Astrocyte (in vitro differentiated cells and primary cell): ENCODE results near the gene PFKFB1. TPM values are rescaled to one million over a fixed set of nuclear protein-coding genes. Genes with fewer than 3 reads are reported as not detected.
A peak's percentile ranks its signal among the peaks of the same experiment; 100 is the strongest.

Experiments
- DNase-seq: peaks from one replicate; pipeline ENCODE4 v3.0.0-alpha.2; 2010; ENCODE audit warnings: low read depth
- FAIRE-seq: peaks from 2 replicates; lab custom pipeline; 2011; peaks lifted over from hg19 to GRCh38; lab: Jason Lieb, UNC
- H2AFZ ChIP-seq: 2 replicates; pipeline ENCODE4 v1.6.0; 2012; ENCODE audit warnings: low read depth, low read length, inconsistent platforms
- H3K27ac ChIP-seq: 2 replicates; pipeline ENCODE4 v1.5.1; 2011; ENCODE audit warnings: low read depth, low read length, inconsistent platforms
- H3K27me3 ChIP-seq: 2 replicates; pipeline ENCODE4 v1.6.0; 2011; ENCODE audit warnings: low read length, inconsistent platforms; ENCODE audit not compliant: insufficient read depth
- H3K36me3 ChIP-seq: 2 replicates; pipeline ENCODE4 v1.5.1; 2011; ENCODE audit warnings: low read length, inconsistent platforms; ENCODE audit not compliant: insufficient read depth
- H3K4me1 ChIP-seq: 2 replicates; pipeline ENCODE4 v1.5.1; 2011; ENCODE audit warnings: low read length, inconsistent platforms; ENCODE audit not compliant: insufficient read depth
- H3K4me2 ChIP-seq: 2 replicates; pipeline ENCODE4 v1.6.0; 2012; ENCODE audit warnings: low read length, inconsistent platforms
- H3K4me3 ChIP-seq: 2 replicates; pipeline ENCODE4 v1.5.1; 2011; ENCODE audit warnings: low read depth, mild to moderate bottlenecking, low read length, inconsistent platforms; ENCODE audit not compliant: insufficient read depth
- H3K79me2 ChIP-seq: 2 replicates; pipeline ENCODE4 v1.6.0; 2012; ENCODE audit warnings: mild to moderate bottlenecking, low read length, inconsistent platforms; ENCODE audit not compliant: insufficient read depth
- H3K9ac ChIP-seq: 2 replicates; pipeline ENCODE4 v1.6.0; 2012; ENCODE audit warnings: mild to moderate bottlenecking, low read length, inconsistent platforms
- H3K9me3 ChIP-seq: 2 replicates; pipeline ENCODE4 v1.5.1; 2012; ENCODE audit warnings: low read depth, mild to moderate bottlenecking, low read length, inconsistent platforms; ENCODE audit not compliant: insufficient read depth
- H4K20me1 ChIP-seq: 2 replicates; pipeline ENCODE4 v1.6.0; 2012; ENCODE audit warnings: low read length, inconsistent platforms; ENCODE audit not compliant: insufficient read depth
- H3K27ac Mint-ChIP-seq: one replicate; pipeline ENCODE4 v1.8.0; 2021; ENCODE audit warnings: mild to moderate bottlenecking, mixed read lengths; ENCODE audit not compliant: unreplicated experiment
- H3K27me3 Mint-ChIP-seq: one replicate; pipeline ENCODE4 v1.8.0; 2021; ENCODE audit warnings: low read depth, mixed read lengths; ENCODE audit not compliant: unreplicated experiment
- H3K36me3 Mint-ChIP-seq: one replicate; pipeline ENCODE4 v1.8.0; 2021; ENCODE audit warnings: low read depth, mixed read lengths; ENCODE audit not compliant: unreplicated experiment
- H3K4me1 Mint-ChIP-seq: one replicate; pipeline ENCODE4 v1.8.0; 2021; ENCODE audit warnings: low read depth, mixed read lengths; ENCODE audit not compliant: unreplicated experiment
- H3K4me3 Mint-ChIP-seq: one replicate; pipeline ENCODE4 v1.8.0; 2021; ENCODE audit warnings: mild to moderate bottlenecking, moderate library complexity, mixed read lengths; ENCODE audit not compliant: unreplicated experiment
- H3K9me3 Mint-ChIP-seq: one replicate; pipeline ENCODE4 v1.8.0; 2021; ENCODE audit warnings: mild to moderate bottlenecking, mixed read lengths; ENCODE audit not compliant: unreplicated experiment
- EZH2 ChIP-seq: IDR thresholded peaks from 2 replicates; pipeline ENCODE4 v1.6.1; 2012; ENCODE audit warnings: mild to moderate bottlenecking, low read length, inconsistent platforms; ENCODE audit not compliant: insufficient read depth
- total RNA-seq: library from RNA; stranded (reverse); gene quantifications from 2 replicates; pipeline ENCODE4 v1.2.1, GENCODE V29; 2021
- TF ChIP-seq, protein P1 (sequence below): IDR thresholded peaks from 2 replicates; pipeline ENCODE4 v1.5.1; 2011; ENCODE audit warnings: low read depth, mild to moderate bottlenecking, inconsistent platforms, low read length, moderate library complexity; ENCODE audit not compliant: insufficient read depth

The PFKFB1 gene
- total RNA-seq, 1 donor from 2014 or later: 0.34 TPM

DNA sequence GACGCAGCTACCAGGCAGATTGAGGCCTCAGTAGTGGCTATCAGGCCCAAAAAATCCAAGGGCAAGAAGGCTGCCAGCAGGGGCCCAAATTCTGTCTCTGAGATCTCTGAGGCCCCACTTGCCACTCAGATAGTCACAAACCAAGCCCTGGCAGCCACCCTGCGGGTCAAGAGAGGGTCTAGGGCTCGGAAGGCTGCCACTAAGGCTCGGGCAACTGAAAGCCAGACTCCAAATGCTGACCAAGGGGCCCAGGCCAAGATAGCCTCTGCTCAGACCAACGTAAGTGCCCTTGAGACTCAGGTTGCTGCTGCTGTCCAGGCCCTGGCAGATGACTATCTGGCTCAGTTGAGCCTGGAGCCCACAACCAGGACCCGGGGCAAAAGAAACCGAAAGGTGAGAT is 70.6 kb downstream of the PFKFB1 start:
- H3K9me3 ChIP-seq: no peaks in the 10 kb centered on the region
- Mint-ChIP-seq H3K9me3 (no peaks in the 10 kb centered on the region), H3K27me3 (no peaks in the 10 kb centered on the region), H3K27ac (no peak overlapping the region), H3K4me1 (no peaks in the 10 kb centered on the region), H3K4me3 (no peak overlapping the region), H3K36me3 (peaks cover 6% of the 10 kb centered on the region)
- H3K36me3 ChIP-seq: peaks cover 5% of the 10 kb centered on the region
- TF ChIP-seq EZH2: no peak
- TF ChIP-seq, protein P1, sequence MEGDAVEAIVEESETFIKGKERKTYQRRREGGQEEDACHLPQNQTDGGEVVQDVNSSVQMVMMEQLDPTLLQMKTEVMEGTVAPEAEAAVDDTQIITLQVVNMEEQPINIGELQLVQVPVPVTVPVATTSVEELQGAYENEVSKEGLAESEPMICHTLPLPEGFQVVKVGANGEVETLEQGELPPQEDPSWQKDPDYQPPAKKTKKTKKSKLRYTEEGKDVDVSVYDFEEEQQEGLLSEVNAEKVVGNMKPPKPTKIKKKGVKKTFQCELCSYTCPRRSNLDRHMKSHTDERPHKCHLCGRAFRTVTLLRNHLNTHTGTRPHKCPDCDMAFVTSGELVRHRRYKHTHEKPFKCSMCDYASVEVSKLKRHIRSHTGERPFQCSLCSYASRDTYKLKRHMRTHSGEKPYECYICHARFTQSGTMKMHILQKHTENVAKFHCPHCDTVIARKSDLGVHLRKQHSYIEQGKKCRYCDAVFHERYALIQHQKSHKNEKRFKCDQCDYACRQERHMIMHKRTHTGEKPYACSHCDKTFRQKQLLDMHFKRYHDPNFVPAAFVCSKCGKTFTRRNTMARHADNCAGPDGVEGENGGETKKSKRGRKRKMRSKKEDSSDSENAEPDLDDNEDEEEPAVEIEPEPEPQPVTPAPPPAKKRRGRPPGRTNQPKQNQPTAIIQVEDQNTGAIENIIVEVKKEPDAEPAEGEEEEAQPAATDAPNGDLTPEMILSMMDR: no peak
- H3K4me2 ChIP-seq: no peak overlapping the region
- no peaks in the 10 kb centered on the region for H3K79me2 ChIP-seq
- DNase-seq (no peak), FAIRE-seq (no peak)
- H4K20me1 ChIP-seq: peaks cover 12% of the 10 kb centered on the region
- no peak overlapping the region for H2AFZ ChIP-seq
- no peak overlapping the region for H3K9ac ChIP-seq
- no peaks in the 10 kb centered on the region for H3K27me3 ChIP-seq
- H3K4me3 ChIP-seq: no peak overlapping the region
- no peak overlapping the region for H3K27ac ChIP-seq
- H3K4me1 ChIP-seq: no peaks in the 10 kb centered on the region

- Histone ChIP-seq H3K4me3 (no peak overlapping the region), H3K27ac (no peak overlapping the region), H3K79me2 (no peaks in the 10 kb centered on the region), H2AFZ (no peak overlapping the region), H3K9me3 (no peaks in the 10 kb centered on the region), H3K27me3 (no peaks in the 10 kb centered on the region), H4K20me1 (peaks cover 12% of the 10 kb centered on the region), H3K4me2 (peak overlapping the region; percentile 96), H3K9ac (no peak overlapping the region), H3K4me1 (no peaks in the 10 kb centered on the region), H3K36me3 (peaks cover 5% of the 10 kb centered on the region)
- FAIRE-seq: no peak
- DNase-seq: no peak
- Mint-ChIP-seq H3K4me1 (no peaks in the 10 kb centered on the region), H3K36me3 (peaks cover 6% of the 10 kb centered on the region), H3K9me3 (no peaks in the 10 kb centered on the region), H3K27me3 (peaks cover 3% of the 10 kb centered on the region), H3K27ac (no peak overlapping the region), H3K4me3 (peak overlapping the region; percentile 97)
- TF ChIP-seq, protein P1: no peak
- TF ChIP-seq EZH2: no peak
Observed at GRCh38 chrX:54922547-54922946, 71.4 kb downstream of the PFKFB1 start.

GRCh38 chrX:54921427-54922021 is 72.5 kb downstream of the PFKFB1 start:
- no peaks in the 10 kb centered on the region for H3K9me3 Mint-ChIP-seq
- peak overlapping the region; percentile 80 for H3K27ac Mint-ChIP-seq
- peak overlapping the region; percentile 92 for H3K9ac ChIP-seq
- H3K27me3 ChIP-seq: no peaks in the 10 kb centered on the region
- H3K27ac ChIP-seq: no peak overlapping the region
- peaks cover 4% of the 10 kb centered on the region for H3K36me3 Mint-ChIP-seq
- peak overlapping the region; percentile 96 for H2AFZ ChIP-seq
- peaks cover 5% of the 10 kb centered on the region for H3K36me3 ChIP-seq
- no peaks in the 10 kb centered on the region for H3K4me1 Mint-ChIP-seq
- peak overlapping the region; percentile 97 for H3K4me3 Mint-ChIP-seq
- H3K27me3 Mint-ChIP-seq: peaks cover 3% of the 10 kb centered on the region
- TF ChIP-seq, protein P1: no peak
- TF ChIP-seq EZH2: no peak
- DNase-seq: peak; percentile 52
- H3K79me2 ChIP-seq: no peaks in the 10 kb centered on the region
- no peaks in the 10 kb centered on the region for H3K9me3 ChIP-seq
- peak; percentile 41 for FAIRE-seq
- H3K4me1 ChIP-seq: no peaks in the 10 kb centered on the region
- peak overlapping the region; percentile 93 for H3K4me3 ChIP-seq
- peaks cover 12% of the 10 kb centered on the region for H4K20me1 ChIP-seq
- peak overlapping the region; percentile 96 for H3K4me2 ChIP-seq
